H1 (cell line): ENCODE results near the gene SLC24A4. TPM values are rescaled to one million over a fixed set of nuclear protein-coding genes. Genes with fewer than 3 reads are reported as not detected.

Experiments used
- CTCF ChIA-PET: fragments of 300-600 bp; sonication (Branson Sonifier 250); formaldehyde crosslinking; loops from one replicate; lab custom pipeline; 2021; ENCODE audit not compliant: partially characterized antibody; lab: Charles Lee
- POLR2A ChIA-PET: fragments of 300-600 bp; sonication (Branson Sonifier 250); formaldehyde crosslinking; loops from one replicate; lab custom pipeline; 2021; ENCODE audit warnings: inconsistent platforms; ENCODE audit not compliant: partially characterized antibody; lab: Charles Lee
- DNase-seq, 2 experiments: peaks; one replicate each; pipeline versions ENCODE4 v3.0.0 to v3.0.0-alpha.2; 2010 to 2022; ENCODE audit warnings: low spot score in 2 of 2, low read depth in 1 of 2, mixed read lengths in 1 of 2
- FAIRE-seq: peaks from 2 replicates; lab custom pipeline; 2011; peaks lifted over from hg19 to GRCh38; lab: Jason Lieb, UNC
- H2AFZ ChIP-seq: 2 replicates; pipeline ENCODE4 v1.8.1; 2012; ENCODE audit warnings: low read length, inconsistent platforms
- H2AK5ac ChIP-seq: 2 replicates; pipeline ENCODE4 v1.6.1; 2013; ENCODE audit warnings: low read depth, low read length
- H2BK120ac ChIP-seq: replicated peaks from 2 replicates; pipeline ENCODE3; 2013; ENCODE audit warnings: low read depth, low read length, inconsistent platforms
- H2BK12ac ChIP-seq: 2 replicates; pipeline ENCODE4 v1.6.1; 2013; ENCODE audit warnings: low read depth, low read length
- H2BK15ac ChIP-seq: 2 replicates; pipeline ENCODE4 v1.6.1; 2013; ENCODE audit warnings: low read length
- H2BK20ac ChIP-seq: 2 replicates; pipeline ENCODE4 v1.6.1; 2013; ENCODE audit warnings: low read length
- H2BK5ac ChIP-seq: 2 replicates; pipeline ENCODE4 v1.6.1; 2013; ENCODE audit warnings: low read depth, low read length
- H3K14ac ChIP-seq: 2 replicates; pipeline ENCODE4 v1.6.1; 2013; ENCODE audit warnings: inconsistent platforms; ENCODE audit not compliant: insufficient read length
- H3K18ac ChIP-seq: 2 replicates; pipeline ENCODE4 v1.6.1; 2013; ENCODE audit warnings: low read length; ENCODE audit errors: extremely low read depth
- H3K23ac ChIP-seq: 2 replicates; pipeline ENCODE4 v1.6.1; 2013; ENCODE audit warnings: inconsistent platforms; ENCODE audit not compliant: insufficient read length
- H3K23me2 ChIP-seq: 2 replicates; pipeline ENCODE4 v1.6.1; 2013; ENCODE audit warnings: low read depth, low read length
- H3K27ac ChIP-seq: 2 replicates; pipeline ENCODE4 v1.6.1; 2011; ENCODE audit warnings: low read depth, low read length, inconsistent platforms
- H3K27me3 ChIP-seq, 4 experiments: replicated peaks in 1 of 4; 1 replicate in 1 of 4; 2 replicates in 3 of 4; pipeline versions ENCODE4 v1.6.1 to v1.8.1; 2011 to 2013; ENCODE audit warnings: low read length in 3 of 4, mild to moderate bottlenecking in 3 of 4, inconsistent platforms in 2 of 4, mixed read lengths in 2 of 4, moderate library complexity in 1 of 4; ENCODE audit not compliant: control insufficient read depth in 3 of 4, insufficient read depth in 3 of 4; ENCODE audit errors: extremely low read depth in 1 of 4
- H3K36me3 ChIP-seq, 4 experiments: 2 replicates each; pipeline versions ENCODE4 v1.6.1 to v1.8.1; 2011 to 2013; ENCODE audit warnings: mild to moderate bottlenecking in 4 of 4, low read length in 3 of 4, moderate library complexity in 2 of 4, control low read depth in 1 of 4, inconsistent platforms in 1 of 4; ENCODE audit not compliant: insufficient read depth in 4 of 4, control insufficient read depth in 2 of 4
- H3K4ac ChIP-seq: replicated peaks from 2 replicates; pipeline ENCODE3; 2013; ENCODE audit warnings: low read length, low read depth, mixed read lengths, inconsistent platforms; ENCODE audit not compliant: insufficient read length
- H3K4me1 ChIP-seq, 4 experiments: replicated peaks in 1 of 4; 1 replicate in 1 of 4; 2 replicates in 3 of 4; pipeline versions ENCODE4 v1.6.1 to v1.8.1; 2011 to 2013; ENCODE audit warnings: low read length in 3 of 4, inconsistent platforms in 2 of 4, mixed read lengths in 1 of 4; ENCODE audit not compliant: insufficient read depth in 4 of 4, control insufficient read depth in 3 of 4
- H3K4me2 ChIP-seq, 2 experiments: 2 replicates each; pipeline versions ENCODE4 v1.6.1 to v1.8.1; 2011 to 2013; ENCODE audit warnings: low read depth in 2 of 2, low read length in 2 of 2, control low read depth in 1 of 2, inconsistent platforms in 1 of 2, mild to moderate bottlenecking in 1 of 2; ENCODE audit not compliant: insufficient read depth in 1 of 2
- H3K4me3 ChIP-seq, 4 experiments: fragments of 200-600, 300-600 bp in 1 of 4; sonication (generic), shearing (Covaris generic), sonication (Bioruptor Twin) in 1 of 4; 2 replicates each; pipeline versions ENCODE4 v1.5.1 to v1.8.1; 2011 to 2016; ENCODE audit warnings: low read length in 4 of 4, low read depth in 3 of 4, control low read depth in 2 of 4, inconsistent platforms in 2 of 4, mild to moderate bottlenecking in 2 of 4, mixed read lengths in 1 of 4, moderate library complexity in 1 of 4; ENCODE audit not compliant: insufficient read depth in 2 of 4; ENCODE audit errors: extremely low read depth in 1 of 4
- H3K56ac ChIP-seq: replicated peaks from 2 replicates; pipeline ENCODE3; 2013; ENCODE audit warnings: low read depth, mild to moderate bottlenecking, mixed read lengths, low read length, inconsistent platforms; ENCODE audit not compliant: insufficient read length
- H3K79me1 ChIP-seq: 2 replicates; pipeline ENCODE4 v1.6.1; 2013; ENCODE audit warnings: low read depth, low read length, control low read depth
- H3K79me2 ChIP-seq, 2 experiments: 2 replicates each; pipeline versions ENCODE4 v1.6.1 to v1.8.1; 2012 to 2013; ENCODE audit warnings: low read length in 2 of 2, mild to moderate bottlenecking in 2 of 2, inconsistent platforms in 1 of 2; ENCODE audit not compliant: insufficient read depth in 2 of 2, control insufficient read depth in 1 of 2
- H3K9ac ChIP-seq, 4 experiments: replicated peaks in 1 of 4; 1 replicate in 1 of 4; 2 replicates in 3 of 4; pipeline versions ENCODE4 v1.6.1 to v1.8.1; 2011 to 2013; ENCODE audit warnings: low read depth in 3 of 4, low read length in 3 of 4, control low read depth in 2 of 4, mild to moderate bottlenecking in 2 of 4, moderate library complexity in 2 of 4, inconsistent platforms in 1 of 4; ENCODE audit errors: extremely low read depth in 1 of 4
- H3K9me3 ChIP-seq, 2 experiments: 2 replicates each; pipeline versions ENCODE4 v1.6.1 to v1.8.1; 2012 to 2013; ENCODE audit warnings: mild to moderate bottlenecking in 2 of 2, moderate library complexity in 2 of 2, control low read depth in 1 of 2, inconsistent platforms in 1 of 2, low read depth in 1 of 2, low read length in 1 of 2, mixed read lengths in 1 of 2; ENCODE audit not compliant: insufficient read depth in 2 of 2
- H4K20me1 ChIP-seq, 2 experiments: replicated peaks in 1 of 2; 2 replicates each; pipeline versions ENCODE3 to v1.8.1; 2011 to 2013; ENCODE audit warnings: inconsistent platforms in 2 of 2, low read length in 2 of 2, mild to moderate bottlenecking in 1 of 2; ENCODE audit not compliant: insufficient read depth in 2 of 2, control insufficient read depth in 1 of 2
- H4K5ac ChIP-seq: 2 replicates; pipeline ENCODE4 v1.6.1; 2013; ENCODE audit warnings: low read length, low read depth, mixed read lengths, inconsistent platforms; ENCODE audit not compliant: insufficient read length
- H4K8ac ChIP-seq: 2 replicates; pipeline ENCODE4 v1.8.0; 2013; ENCODE audit warnings: mild to moderate bottlenecking, moderate library complexity, low read length, inconsistent platforms; ENCODE audit not compliant: insufficient read depth; ENCODE audit errors: extremely low read depth
- H4K91ac ChIP-seq: replicated peaks from 2 replicates; pipeline ENCODE3; 2013; ENCODE audit warnings: low read length, mixed read lengths, inconsistent platforms; ENCODE audit not compliant: insufficient read length
- CHD1 ChIP-seq: IDR thresholded peaks from 2 replicates; pipeline ENCODE4 v1.6.1; 2012; ENCODE audit warnings: low read depth, low read length, improper control_type of control experiment
- KDM1A ChIP-seq: fragments of 200-600, 300-600 bp; sonication (generic); IDR thresholded peaks from 2 replicates; pipeline ENCODE4 v1.7.1; 2016; ENCODE audit warnings: mild to moderate bottlenecking, low read length, borderline replicate concordance
- RNF2 ChIP-seq: fragments of 200-900, 300-1000 bp; sonication (generic); IDR thresholded peaks from 2 replicates; pipeline ENCODE4 v1.7.1; 2016; ENCODE audit warnings: borderline replicate concordance, low read depth, mild to moderate bottlenecking, antibody characterized with exemption, low read length; ENCODE audit not compliant: poor library complexity, severe bottlenecking; ENCODE audit errors: missing control alignments
- WGBS, 2 experiments: shearing (Covaris generic) in 1 of 2; methylation state at CpG; one replicate each; pipeline versions ENCODE4 v1.1.6 to v1.1.7; 2013 to 2015; ENCODE audit warnings: low lambda C conversion rate in 2 of 2, mixed read lengths in 2 of 2, inconsistent platforms in 1 of 2, low coverage in 1 of 2, missing lambda C conversion rate in 1 of 2; ENCODE audit not compliant: insufficient replicate concordance in 2 of 2, insufficient coverage in 1 of 2, insufficient read length in 1 of 2; ENCODE audit errors: extremely low coverage in 1 of 2, missing lambda C conversion rate in 1 of 2; 5-methylcytosine and 5-hydroxymethylcytosine counted together
- polyA plus RNA-seq, 7 experiments: library from polyadenylated mRNA; depleted of rRNA in 3 of 7; stranded (reverse) in 5 of 7; unstranded in 2 of 7; fragments of >200 nt in 5 of 7; fragments of 200-250 nt in 2 of 7; gene quantifications; 1 replicate in 5 of 7; 2 replicates in 1 of 7; 4 replicates in 1 of 7; pipeline versions ENCODE4 v1.2.1 to v1.2.3, GENCODE V29; 2011 to 2013; ENCODE audit warnings: missing spikeins in 2 of 7, mixed read lengths in 2 of 7
- total RNA-seq: library from RNA; stranded (reverse); fragmentation: NEBNext Ultra II Directional; extraction: Animal tissue kit (Norgen Biotek cat#: 25700); gene quantifications from 2 replicates; pipeline ENCODE4 v1.2.1, GENCODE V29; 2021

SLC24A4 gene
- total and polyA plus RNA-seq, 2 of the 8 experiments (the other 6 are each of a cell fraction or from before 2014, with no cell fraction given), result 0.27 to 0.89 TPM

- Histone ChIP-seq H4K20me1 (no peaks in the 10 kb centered on the region), H3K18ac (no peak overlapping the region), H3K56ac (peak overlapping the region; percentile 54), H2BK120ac (no peak overlapping the region), H3K9me3 (peaks cover 7 to 18% of the 10 kb centered on the region in 2 experiments; a peak in 2 of 4 replicates), H2BK12ac (no peak overlapping the region), H3K14ac (no peak overlapping the region), H3K79me2 (no peaks in the 10 kb centered on the region), H3K23me2 (no peaks in the 10 kb centered on the region; the same call in 1 of the 2 replicates), H3K23ac (no peak overlapping the region), H3K9ac (no peak overlapping the region), H2AFZ (no peak overlapping the region), H2AK5ac (no peak overlapping the region), H2BK20ac (no peak overlapping the region), H3K27me3 (no peaks in the 10 kb centered on the region), H4K5ac (no peak overlapping the region), H3K4me2 (no peak overlapping the region), H2BK5ac (no peak overlapping the region), H4K91ac (no peak overlapping the region), H3K4ac (no peak overlapping the region), H3K27ac (no peak overlapping the region), H4K8ac (no peak overlapping the region), H2BK15ac (no peak overlapping the region), H3K4me1 (peaks cover 0 to 7% (median 0%) of the 10 kb centered on the region in 4 experiments; a peak in 1 of 7 replicates), H3K36me3 (no peaks in the 10 kb centered on the region), H3K79me1 (no peaks in the 10 kb centered on the region), H3K4me3 (no peak overlapping the region)
- FAIRE-seq, result no peak
- 87% methylated on average over 1 of the region's 1 CpG; no CpG with 5 or more reads in 1 of the 2 experiments for WGBS, 2 experiments
- ChIA-PET CTCF (interaction anchor here (1.3 kb wide), 1 partner anchor 13 kb away, joined by 3 read pairs; no protein-coding TSS in a partner anchor), POLR2A (no interaction called here)
- no peak for DNase-seq
- TF ChIP-seq CHD1 (no peak), RNF2 (no peak), KDM1A (no peak)
Observed at GRCh38 chr14:92404421-92404820, 81.5 kb downstream of the SLC24A4 start.
